Measurements from ENCODE around the gene USP33. TPM values are rescaled to one million over a fixed set of nuclear protein-coding genes. Genes with fewer than 3 reads are reported as not detected.

USP33 gene
- polyA plus RNA-seq, 1 donor from 2014 or later = 267 TPM

GRCh38 chr1:77683160-77684148 lies 76.2 kb downstream of the USP33 start:
- no peaks in the 10 kb centered on the region for H3K36me3 ChIP-seq (ENCODE audit: insufficient read depth, low read length)
- H3K9ac ChIP-seq (ENCODE audit: low read length) = peak overlapping the region; percentile 97
- no peaks in the 10 kb centered on the region for H3K9me2 ChIP-seq (ENCODE audit: insufficient read depth, low read length)
- H3F3A ChIP-seq (ENCODE audit: insufficient read depth, low read length, poor library complexity, severe bottlenecking) = no peaks in the 10 kb centered on the region
- H3K79me2 ChIP-seq (replicated peaks; ENCODE audit: insufficient read depth, low read length) = peaks cover 37% of the 10 kb centered on the region
- H4K20me1 ChIP-seq (ENCODE audit: insufficient read depth) = no peaks in the 10 kb centered on the region
- H3K4me3 ChIP-seq (ENCODE audit: low read length) = peak overlapping the region; percentile 90
- H3K27ac ChIP-seq (ENCODE audit: low read length) = peak overlapping the region; percentile 99
- H3K9me3 ChIP-seq (ENCODE audit: low read length) = no peaks in the 10 kb centered on the region
- peak; percentile 62 for TF ChIP-seq POLR2AphosphoS5 (IDR thresholded peaks at IDR 0.05)
- peak; percentile 83 for TF ChIP-seq SMC3 (conservative IDR thresholded peaks at IDR 0.05; ENCODE audit: poor library complexity)
- peak; percentile 97 for TF ChIP-seq CTCF (IDR thresholded peaks at IDR 0.05; ENCODE audit: poor library complexity, severe bottlenecking)
- peak; percentile 93 for TF ChIP-seq MXI1 (conservative IDR thresholded peaks at IDR 0.05; ENCODE audit: poor library complexity, severe bottlenecking)
- peak; percentile 49 for TF ChIP-seq TAF1 (IDR thresholded peaks at IDR 0.05; ENCODE audit: low read depth)
- peak; percentile 76 for TF ChIP-seq RAD21 (conservative IDR thresholded peaks at IDR 0.05)
- TF ChIP-seq REST (IDR thresholded peaks at IDR 0.05; ENCODE audit: borderline replicate concordance) = peak; percentile 82
- TF ChIP-seq EP300 (conservative IDR thresholded peaks at IDR 0.05; ENCODE audit: poor library complexity, severe bottlenecking) = peak; percentile 65
- TF ChIP-seq EZH2 (IDR thresholded peaks at IDR 0.05; ENCODE audit: borderline replicate concordance, insufficient read depth, low read length, poor library complexity, severe bottlenecking) = no peak
- peak overlapping the region; percentile 78 for H3K4me2 ChIP-seq (ENCODE audit: low read length)
- H2AFZ ChIP-seq (ENCODE audit: low read depth, low read length) = peak overlapping the region; percentile 98
- H3K27me3 ChIP-seq (ENCODE audit: insufficient read depth, low read depth, low read length) = no peaks in the 10 kb centered on the region

GRCh38 chr1:77682460-77683159 lies 77.0 kb downstream of the USP33 start, which contains the start of gene ZZZ3:
Gene ZZZ3 (minus strand): TSS chr1:77682658. CDS start chr1:77633354, 49,304 bp downstream.
- H3F3A ChIP-seq (ENCODE audit: insufficient read depth, low read length, poor library complexity, severe bottlenecking) = no peaks in the 10 kb centered on the region
- H3K9me2 ChIP-seq (ENCODE audit: insufficient read depth, low read length) = no peaks in the 10 kb centered on the region
- H4K20me1 ChIP-seq (ENCODE audit: insufficient read depth) = no peaks in the 10 kb centered on the region
- no peaks in the 10 kb centered on the region for H3K36me3 ChIP-seq (ENCODE audit: insufficient read depth, low read length)
- H3K79me2 ChIP-seq (replicated peaks; ENCODE audit: insufficient read depth, low read length) = peaks cover 45% of the 10 kb centered on the region
- H3K9me3 ChIP-seq (ENCODE audit: low read length) = no peaks in the 10 kb centered on the region
- H3K27ac ChIP-seq (ENCODE audit: low read length) = peak within 1 kb of the TSS; percentile 99
- TF ChIP-seq RAD21 (conservative IDR thresholded peaks at IDR 0.05) (no peak), REST (IDR thresholded peaks at IDR 0.05; ENCODE audit: borderline replicate concordance) (peak; percentile 70), MXI1 (conservative IDR thresholded peaks at IDR 0.05; ENCODE audit: poor library complexity, severe bottlenecking) (peak; percentile 81), EP300 (conservative IDR thresholded peaks at IDR 0.05; ENCODE audit: poor library complexity, severe bottlenecking) (peak; percentile 46), SMC3 (conservative IDR thresholded peaks at IDR 0.05; ENCODE audit: poor library complexity) (peak; percentile 14), TAF1 (IDR thresholded peaks at IDR 0.05; ENCODE audit: low read depth) (peak; percentile 80), CTCF (IDR thresholded peaks at IDR 0.05; ENCODE audit: poor library complexity, severe bottlenecking) (peak; percentile 28), POLR2AphosphoS5 (IDR thresholded peaks at IDR 0.05) (peak; percentile 83), EZH2 (IDR thresholded peaks at IDR 0.05; ENCODE audit: borderline replicate concordance, insufficient read depth, low read length, poor library complexity, severe bottlenecking) (no peak)
- H3K27me3 ChIP-seq (ENCODE audit: insufficient read depth, low read depth, low read length) = no peaks in the 10 kb centered on the region
- H2AFZ ChIP-seq (ENCODE audit: low read depth, low read length) = peak within 1 kb of the TSS; percentile 98
- peak within 1 kb of the TSS; percentile 90 for H3K4me3 ChIP-seq (ENCODE audit: low read length)
- H3K4me2 ChIP-seq (ENCODE audit: low read length) = peak within 1 kb of the TSS; percentile 84
- peak within 1 kb of the TSS; percentile 97 for H3K9ac ChIP-seq (ENCODE audit: low read length)

Measured in neural cell (in vitro differentiated cells).